Measurements from ENCODE around the gene TOLLIP. TPM values are rescaled to one million over a fixed set of nuclear protein-coding genes. Genes with fewer than 3 reads are reported as not detected.

TOLLIP gene
- total and polyA plus RNA-seq, 9 of the 15 experiments (the other 6 are each of a cell fraction or from before 2014, with no cell fraction given): 0.23 to 22.8 (median 7.1) TPM

DNA sequence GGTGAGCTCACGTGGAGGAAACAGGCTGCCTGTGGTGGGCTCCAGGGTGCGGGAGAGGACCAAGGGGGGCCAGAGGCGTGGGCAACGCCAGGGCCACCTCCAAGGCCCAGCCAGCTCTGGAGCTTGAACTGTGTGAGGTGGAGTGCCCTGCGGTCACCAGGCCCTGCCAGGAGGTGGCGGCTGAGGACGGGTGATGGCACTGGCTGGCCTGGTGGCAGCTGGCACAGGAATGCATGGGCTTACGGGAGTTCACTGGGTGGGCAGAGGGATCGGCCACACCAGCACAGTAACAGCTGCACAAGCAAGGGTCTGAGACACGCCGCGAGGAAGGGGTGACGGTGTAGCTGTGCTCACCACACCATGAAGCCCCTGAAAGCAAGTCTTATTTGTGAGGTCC, 15.8 kb downstream of the TOLLIP start:
- Histone ChIP-seq H3K9me3 (replicated peaks; ENCODE audit: control insufficient read depth, insufficient read depth, low read depth, low read length) (no peaks in the 10 kb centered on the region), H4K20me1 (replicated peaks; ENCODE audit: control insufficient read depth, insufficient read depth, low read length) (no peaks in the 10 kb centered on the region), H3K9ac (ENCODE audit: insufficient read depth in 1 of 2, low read depth in 2 of 2, low read length in 2 of 2) (no peak overlapping the region), H3K4me1 (replicated peaks in 1 of 2; ENCODE audit: control insufficient read depth in 2 of 2, insufficient read depth in 2 of 2, low read length in 2 of 2) (peaks cover 0 to 11% of the 10 kb centered on the region in 2 experiments; a peak in 1 of 5 replicates), H3K27ac (ENCODE audit: extremely low read depth, low read depth, low read length) (no peak overlapping the region), H2AFZ (ENCODE audit: low read depth, low read length) (no peak overlapping the region), H3K36me3 (ENCODE audit: control insufficient read depth, insufficient read depth, low read length) (peaks cover 32% of the 10 kb centered on the region; the same call in 2 of the 3 replicates), H3K4me3 (no peak overlapping the region), H3K9me1 (ENCODE audit: control insufficient read depth, insufficient read depth, low read length) (no peaks in the 10 kb centered on the region), H3K27me3 (ENCODE audit: control insufficient read depth in 2 of 2, insufficient read depth in 2 of 2, low read length in 2 of 2) (no peaks in the 10 kb centered on the region), H3K79me2 (ENCODE audit: control insufficient read depth, insufficient read depth, low read length) (peaks cover 4% of the 10 kb centered on the region), H3K4me2 (ENCODE audit: insufficient read depth, low read length) (no peak overlapping the region)
- ATAC-seq (no peak), DNase-seq (ENCODE audit: extremely low read depth in 1 of 4, low spot score in 3 of 4) (no peak), FAIRE-seq (no peak)
- CTCF ChIA-PET (ENCODE audit: low intra/inter-chr PET ratio): no interaction called here
- 93% methylated on average over 13 of the region's 13 CpGs for WGBS (ENCODE audit: insufficient coverage, low coverage, missing lambda C conversion rate)
- TF ChIP-seq, protein P1, sequence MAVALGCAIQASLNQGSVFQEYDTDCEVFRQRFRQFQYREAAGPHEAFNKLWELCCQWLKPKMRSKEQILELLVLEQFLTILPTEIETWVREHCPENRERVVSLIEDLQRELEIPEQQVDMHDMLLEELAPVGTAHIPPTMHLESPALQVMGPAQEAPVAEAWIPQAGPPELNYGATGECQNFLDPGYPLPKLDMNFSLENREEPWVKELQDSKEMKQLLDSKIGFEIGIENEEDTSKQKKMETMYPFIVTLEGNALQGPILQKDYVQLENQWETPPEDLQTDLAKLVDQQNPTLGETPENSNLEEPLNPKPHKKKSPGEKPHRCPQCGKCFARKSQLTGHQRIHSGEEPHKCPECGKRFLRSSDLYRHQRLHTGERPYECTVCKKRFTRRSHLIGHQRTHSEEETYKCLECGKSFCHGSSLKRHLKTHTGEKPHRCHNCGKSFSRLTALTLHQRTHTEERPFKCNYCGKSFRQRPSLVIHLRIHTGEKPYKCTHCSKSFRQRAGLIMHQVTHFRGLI (CRISPR knock-in tag; IDR thresholded peaks at IDR 0.05): no peak
- TF ChIP-seq RBFOX2 (IDR thresholded peaks at IDR 0.05; ENCODE audit: low read depth, low read length): 0 out of 2 replicates have a peak, but pooled peaks have one; percentile 2
- in situ Hi-C loops (cut with MboI): no loop called here
- no TSS peak for BruUV-seq (replicated peaks)
- intact Hi-C loops (cut with micrococcal nuclease): no loop called here
- POLR2A ChIA-PET: interaction anchor here (0.6 kb wide), 1 partner anchor 350 kb away, joined by 3 read pairs; no protein-coding TSS in a partner anchor

Data from K562 (cell line).